HG03342 (cell line): ENCODE measurements around the gene PTGES2.

Experiments used
- ATAC-seq: cut with Tn5 transposase; IDR thresholded peaks from one replicate; pipeline ENCODE4 v1.9.1; 2021; ENCODE audit warnings: mild to moderate bottlenecking, moderate library complexity; ENCODE audit not compliant: unreplicated experiment

The PTGES2 gene

GRCh38 chr9:128106181-128106939 lies 21.2 kb downstream of the PTGES2 start:
- ATAC-seq = no peak

- no peak for ATAC-seq
Observed at GRCh38 chr9:128105538-128106175, 21.9 kb downstream of the PTGES2 start.

- no peak for ATAC-seq
Observed at GRCh38 chr9:128104171-128104618, 23.3 kb downstream of the PTGES2 start.

GRCh38 chr9:128103589-128103962 lies 24.0 kb downstream of the PTGES2 start:
- no peak for ATAC-seq

GRCh38 chr9:128102861-128103588 lies 24.5 kb downstream of the PTGES2 start:
- no peak for ATAC-seq

GRCh38 chr9:128102196-128102595 lies 25.3 kb downstream of the PTGES2 start:
- ATAC-seq = no peak

- ATAC-seq = no peak
Observed at GRCh38 chr9:128101690-128102089, 25.8 kb downstream of the PTGES2 start.

- no peak for ATAC-seq
Observed at GRCh38 chr9:128101231-128101661, 26.3 kb downstream of the PTGES2 start.

- ATAC-seq = no peak
Observed at GRCh38 chr9:128100581-128100980, 26.9 kb downstream of the PTGES2 start.

- ATAC-seq = no peak
Observed at GRCh38 chr9:128099932-128100491, 27.5 kb downstream of the PTGES2 start.

- ATAC-seq = no peak
Observed at GRCh38 chr9:128099231-128099931, 28.1 kb downstream of the PTGES2 start.

GRCh38 chr9:128098297-128099230 lies 29.0 kb downstream of the PTGES2 start:
- ATAC-seq = no peak

GRCh38 chr9:128097543-128098296 lies 29.8 kb downstream of the PTGES2 start:
- ATAC-seq = no peak

GRCh38 chr9:128096616-128097536 lies 30.7 kb downstream of the PTGES2 start:
- no peak for ATAC-seq

- ATAC-seq = no peak
Observed at GRCh38 chr9:128094950-128095544, 32.5 kb downstream of the PTGES2 start.

GRCh38 chr9:128094166-128094949 lies 33.2 kb downstream of the PTGES2 start:
- peak; percentile 85 for ATAC-seq

GRCh38 chr9:128093011-128093410 lies 34.5 kb downstream of the PTGES2 start:
- ATAC-seq = no peak
